NT2/D1 (cell line): ENCODE data around the gene SPEN.

ENCODE experiments used
- SUZ12 ChIP-seq: IDR thresholded peaks from 2 replicates; pipeline ENCODE4 v1.6.1; 2011; ENCODE audit not compliant: insufficient read length, insufficient read depth; ENCODE audit errors: extremely low read depth
- YY1 ChIP-seq: IDR thresholded peaks from 2 replicates; pipeline ENCODE4 v1.6.1; 2011; ENCODE audit not compliant: insufficient read length, insufficient read depth
- ZNF274 ChIP-seq: IDR thresholded peaks from 2 replicates; pipeline ENCODE4 v1.6.1; 2011; ENCODE audit warnings: mild to moderate bottlenecking, low read depth, low read length

- no peak for TF ChIP-seq ZNF274
- no peak for TF ChIP-seq YY1
- no peak for TF ChIP-seq SUZ12
Observed at GRCh38 chr1:15941044-15941840, 93.7 kb downstream of the SPEN start.
